Measurements from ENCODE around the gene ARHGDIB. TPM values are rescaled to one million over a fixed set of nuclear protein-coding genes. Genes with fewer than 3 reads are reported as not detected.

ARHGDIB gene
- total RNA-seq, 1 experiment from 2014 or later = 2.1 TPM

- H3K36me3 ChIP-seq (replicated peaks; ENCODE audit: control insufficient read depth, insufficient read depth, low read length) = no peaks in the 10 kb centered on the region
- no peaks in the 10 kb centered on the region for H3K27me3 ChIP-seq (ENCODE audit: control insufficient read depth, insufficient read depth, low read length)
- H3K4me3 ChIP-seq (ENCODE audit: insufficient read depth, low read depth, low read length) = no peak overlapping the region
These were observed 45.7 kb downstream of the ARHGDIB start for GRCh38 chr12:14915736-14916135.

GRCh38 chr12:14913381-14913781 is 48.0 kb downstream of the ARHGDIB start:
- Histone ChIP-seq H3K36me3 (replicated peaks; ENCODE audit: control insufficient read depth, insufficient read depth, low read length) (no peaks in the 10 kb centered on the region), H3K4me3 (ENCODE audit: insufficient read depth, low read depth, low read length) (no peak overlapping the region), H3K27me3 (ENCODE audit: control insufficient read depth, insufficient read depth, low read length) (no peaks in the 10 kb centered on the region)
- no peak for DNase-seq

More at GRCh38 chr12:14915736-14916135, 45.7 kb downstream of the ARHGDIB start:
- no peak for DNase-seq

GRCh38 chr12:14911131-14911530 is 50.3 kb downstream of the ARHGDIB start:
- Histone ChIP-seq H3K4me3 (ENCODE audit: insufficient read depth, low read depth, low read length) (no peak overlapping the region), H3K36me3 (replicated peaks; ENCODE audit: control insufficient read depth, insufficient read depth, low read length) (no peaks in the 10 kb centered on the region), H3K27me3 (ENCODE audit: control insufficient read depth, insufficient read depth, low read length) (no peaks in the 10 kb centered on the region)
- DNase-seq = no peak

- no peak overlapping the region for H3K4me3 ChIP-seq (ENCODE audit: insufficient read depth, low read depth, low read length)
- H3K27me3 ChIP-seq (ENCODE audit: control insufficient read depth, insufficient read depth, low read length) = no peaks in the 10 kb centered on the region
- no peak for DNase-seq
- H3K36me3 ChIP-seq (replicated peaks; ENCODE audit: control insufficient read depth, insufficient read depth, low read length) = no peaks in the 10 kb centered on the region
These were observed 51.1 kb downstream of the ARHGDIB start for GRCh38 chr12:14910090-14910915.

- no peak for DNase-seq
- no peaks in the 10 kb centered on the region for H3K27me3 ChIP-seq (ENCODE audit: control insufficient read depth, insufficient read depth, low read length)
- no peaks in the 10 kb centered on the region for H3K36me3 ChIP-seq (replicated peaks; ENCODE audit: control insufficient read depth, insufficient read depth, low read length)
- no peak overlapping the region for H3K4me3 ChIP-seq (ENCODE audit: insufficient read depth, low read depth, low read length)
These were observed 53.4 kb downstream of the ARHGDIB start for GRCh38 chr12:14907953-14908352.

GRCh38 chr12:14906114-14906513 is 55.3 kb downstream of the ARHGDIB start:
- no peak overlapping the region for H3K4me3 ChIP-seq (ENCODE audit: insufficient read depth, low read depth, low read length)
- no peak for DNase-seq
- H3K27me3 ChIP-seq (ENCODE audit: control insufficient read depth, insufficient read depth, low read length) = no peaks in the 10 kb centered on the region
- no peaks in the 10 kb centered on the region for H3K36me3 ChIP-seq (replicated peaks; ENCODE audit: control insufficient read depth, insufficient read depth, low read length)

GRCh38 chr12:14905269-14906004 is 56.0 kb downstream of the ARHGDIB start:
- Histone ChIP-seq H3K36me3 (replicated peaks; ENCODE audit: control insufficient read depth, insufficient read depth, low read length) (no peaks in the 10 kb centered on the region), H3K27me3 (ENCODE audit: control insufficient read depth, insufficient read depth, low read length) (no peaks in the 10 kb centered on the region), H3K4me3 (ENCODE audit: insufficient read depth, low read depth, low read length) (no peak overlapping the region)
- no peak for DNase-seq

GRCh38 chr12:14904854-14905253 is 56.5 kb downstream of the ARHGDIB start:
- no peak overlapping the region for H3K4me3 ChIP-seq (ENCODE audit: insufficient read depth, low read depth, low read length)
- no peak for DNase-seq

GRCh38 chr12:14903386-14904098 is 57.9 kb downstream of the ARHGDIB start:
- no peak overlapping the region for H3K4me3 ChIP-seq (ENCODE audit: insufficient read depth, low read depth, low read length)
- no peaks in the 10 kb centered on the region for H3K27me3 ChIP-seq (ENCODE audit: control insufficient read depth, insufficient read depth, low read length)
- no peak for DNase-seq
- H3K36me3 ChIP-seq (replicated peaks; ENCODE audit: control insufficient read depth, insufficient read depth, low read length) = no peaks in the 10 kb centered on the region

More at GRCh38 chr12:14904854-14905253, 56.5 kb downstream of the ARHGDIB start:
- Histone ChIP-seq H3K27me3 (ENCODE audit: control insufficient read depth, insufficient read depth, low read length) (no peaks in the 10 kb centered on the region), H3K36me3 (replicated peaks; ENCODE audit: control insufficient read depth, insufficient read depth, low read length) (no peaks in the 10 kb centered on the region)

GRCh38 chr12:14902465-14902864 is 58.9 kb downstream of the ARHGDIB start:
- H3K36me3 ChIP-seq (replicated peaks; ENCODE audit: control insufficient read depth, insufficient read depth, low read length) = no peaks in the 10 kb centered on the region
- DNase-seq = no peak
- no peak overlapping the region for H3K4me3 ChIP-seq (ENCODE audit: insufficient read depth, low read depth, low read length)
- H3K27me3 ChIP-seq (ENCODE audit: control insufficient read depth, insufficient read depth, low read length) = no peaks in the 10 kb centered on the region

- no peaks in the 10 kb centered on the region for H3K27me3 ChIP-seq (ENCODE audit: control insufficient read depth, insufficient read depth, low read length)
- no peak overlapping the region for H3K4me3 ChIP-seq (ENCODE audit: insufficient read depth, low read depth, low read length)
- H3K36me3 ChIP-seq (replicated peaks; ENCODE audit: control insufficient read depth, insufficient read depth, low read length) = no peaks in the 10 kb centered on the region
- peak; percentile 12 for DNase-seq
These were observed 60.2 kb downstream of the ARHGDIB start for GRCh38 chr12:14901228-14901562.

- Histone ChIP-seq H3K27me3 (ENCODE audit: control insufficient read depth, insufficient read depth, low read length) (no peaks in the 10 kb centered on the region), H3K36me3 (replicated peaks; ENCODE audit: control insufficient read depth, insufficient read depth, low read length) (no peaks in the 10 kb centered on the region), H3K4me3 (ENCODE audit: insufficient read depth, low read depth, low read length) (no peak overlapping the region)
- DNase-seq = no peak
These were observed 60.7 kb downstream of the ARHGDIB start for GRCh38 chr12:14900521-14901227.

- DNase-seq = no peak
- Histone ChIP-seq H3K36me3 (replicated peaks; ENCODE audit: control insufficient read depth, insufficient read depth, low read length) (no peaks in the 10 kb centered on the region), H3K4me3 (ENCODE audit: insufficient read depth, low read depth, low read length) (no peak overlapping the region), H3K27me3 (ENCODE audit: control insufficient read depth, insufficient read depth, low read length) (no peaks in the 10 kb centered on the region)
These were observed 64.8 kb downstream of the ARHGDIB start for GRCh38 chr12:14896521-14897169.
